Testis (tissue), 3 donors: ENCODE measurements around the gene PNMA1. TPM values are rescaled to one million over a fixed set of nuclear protein-coding genes. Genes with fewer than 3 reads are reported as not detected.
A peak's percentile ranks its signal among the peaks of the same experiment; 100 is the strongest.

Source experiments
- DNase-seq: peaks from one replicate; pipeline ENCODE4 v3.0.0-alpha.2; 2019
- H3K27ac ChIP-seq, 2 donors: fragments of 200-600 bp; sonication (generic); one replicate each; pipeline ENCODE4 v1.5.1; 2019
- H3K27me3 ChIP-seq: fragments of 200-600 bp; sonication (generic); one replicate; pipeline ENCODE4 v1.5.1; 2019
- H3K36me3 ChIP-seq: fragments of 200-600 bp; sonication (generic); one replicate; pipeline ENCODE4 v1.5.1; 2017; ENCODE audit warnings: low read depth; ENCODE audit errors: missing control alignments
- H3K4me1 ChIP-seq: fragments of 200-600 bp; sonication (generic); one replicate; pipeline ENCODE4 v1.5.1; 2019
- H3K4me3 ChIP-seq, 2 donors: fragments of 200-600 bp; sonication (generic); one replicate each; pipeline ENCODE4 v1.5.1; 2017 to 2019
- H3K9me3 ChIP-seq: fragments of 200-600 bp; sonication (generic); one replicate; pipeline ENCODE4 v1.5.1; 2017
- POLR2A ChIP-seq: fragments of 450-650 bp; IDR thresholded peaks from one replicate; pipeline ENCODE4 v1.6.1; 2017; ENCODE audit warnings: antibody characterized with exemption, mild to moderate bottlenecking, moderate library complexity
- WGBS, 2 donors: methylation state at CpG; one replicate each; pipeline ENCODE4 v1.1.5; 2018; 5-methylcytosine and 5-hydroxymethylcytosine counted together
- intact Hi-C: fragments of 100-400 bp; cut with DNase I; formaldehyde crosslinking; loops from one replicate; pipeline ENCODE4 v1.15.1; 2023; ENCODE audit warnings: low total_unique reads
- microRNA-seq, 2 donors: library from miRNA; unstranded; fragments of <30 nt; microRNA quantifications; one replicate each; pipeline ENCODE4, GENCODE V29; 2016; ENCODE audit warnings: borderline number of aligned reads in 2 of 2, borderline replicate concordance in 1 of 2
- polyA plus RNA-seq: library from polyadenylated mRNA; stranded (reverse); fragments of 350-450 nt; fragmentation: Illumina TruSeq; extraction: RNeasy Lipid Tissue Mini Kit (QIAGEN cat#74804); gene quantifications from one replicate; pipeline ENCODE4 v1.2.3, GENCODE V29; 2014; ENCODE audit warnings: low read depth, low replicate concordance; ENCODE audit not compliant: insufficient read depth
- small RNA-seq, 2 donors: library from RNA; depleted of rRNA; stranded (forward); fragments of <200 nt; gene quantifications; one replicate each; pipeline ENCODE3, GENCODE V24; 2016
- total RNA-seq, 2 donors: library from RNA; depleted of rRNA; stranded (reverse); fragments of >200 nt; gene quantifications; one replicate each; pipeline ENCODE4 v1.2.3, GENCODE V29; 2016
- TF ChIP-seq, protein P1 (sequence below), 3 experiments: fragments of 450-650 bp in 2 of 3; fragments of 200-600 bp in 1 of 3; sonication (generic) in 1 of 3; IDR thresholded peaks; one replicate each; pipeline ENCODE4 v1.5.1; 2016 to 2019; ENCODE audit warnings: antibody characterized with exemption in 3 of 3, mild to moderate bottlenecking in 2 of 3, moderate library complexity in 1 of 3

The PNMA1 gene
- total and polyA plus RNA-seq, 3 donors from 2014 or later, result 74.8 to 184 (median 85.6) TPM

DNA sequence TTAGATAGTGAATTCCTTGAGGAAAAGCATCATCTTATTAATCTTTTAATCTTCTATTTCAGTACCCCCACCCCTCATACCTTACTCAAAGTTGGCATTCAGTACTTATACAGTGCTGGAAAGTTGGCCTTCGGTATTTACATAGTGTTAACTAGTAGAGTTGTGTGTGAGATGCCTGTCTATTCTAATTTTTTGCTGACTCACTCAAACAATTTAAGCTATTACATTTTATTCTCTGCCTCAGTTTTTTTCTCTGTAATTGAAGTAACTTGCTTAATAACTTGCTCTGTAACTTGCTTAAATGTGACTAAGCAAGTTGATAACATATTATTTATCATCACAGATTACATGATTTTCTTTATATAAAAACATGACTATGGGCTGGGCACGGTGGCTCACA, 49.1 kb downstream of the PNMA1 start:
- H3K27me3 ChIP-seq, result no peaks in the 10 kb centered on the region
- H3K4me3 ChIP-seq, result no peak overlapping the region
- no peak overlapping the region for H3K27ac ChIP-seq
- no peak for DNase-seq
- H3K36me3 ChIP-seq, result no peaks in the 10 kb centered on the region
- peaks cover 2% of the 10 kb centered on the region for H3K4me1 ChIP-seq
- intact Hi-C loops, result no loop called here
- H3K9me3 ChIP-seq, result no peaks in the 10 kb centered on the region
- TF ChIP-seq POLR2A, result no peak
- TF ChIP-seq, protein P1, sequence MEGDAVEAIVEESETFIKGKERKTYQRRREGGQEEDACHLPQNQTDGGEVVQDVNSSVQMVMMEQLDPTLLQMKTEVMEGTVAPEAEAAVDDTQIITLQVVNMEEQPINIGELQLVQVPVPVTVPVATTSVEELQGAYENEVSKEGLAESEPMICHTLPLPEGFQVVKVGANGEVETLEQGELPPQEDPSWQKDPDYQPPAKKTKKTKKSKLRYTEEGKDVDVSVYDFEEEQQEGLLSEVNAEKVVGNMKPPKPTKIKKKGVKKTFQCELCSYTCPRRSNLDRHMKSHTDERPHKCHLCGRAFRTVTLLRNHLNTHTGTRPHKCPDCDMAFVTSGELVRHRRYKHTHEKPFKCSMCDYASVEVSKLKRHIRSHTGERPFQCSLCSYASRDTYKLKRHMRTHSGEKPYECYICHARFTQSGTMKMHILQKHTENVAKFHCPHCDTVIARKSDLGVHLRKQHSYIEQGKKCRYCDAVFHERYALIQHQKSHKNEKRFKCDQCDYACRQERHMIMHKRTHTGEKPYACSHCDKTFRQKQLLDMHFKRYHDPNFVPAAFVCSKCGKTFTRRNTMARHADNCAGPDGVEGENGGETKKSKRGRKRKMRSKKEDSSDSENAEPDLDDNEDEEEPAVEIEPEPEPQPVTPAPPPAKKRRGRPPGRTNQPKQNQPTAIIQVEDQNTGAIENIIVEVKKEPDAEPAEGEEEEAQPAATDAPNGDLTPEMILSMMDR (IDR thresholded peaks at IDR 0.05), result no peak
- 95 to 98% methylated on average over 2 of the region's 2 CpGs for WGBS, 2 donors

DNA sequence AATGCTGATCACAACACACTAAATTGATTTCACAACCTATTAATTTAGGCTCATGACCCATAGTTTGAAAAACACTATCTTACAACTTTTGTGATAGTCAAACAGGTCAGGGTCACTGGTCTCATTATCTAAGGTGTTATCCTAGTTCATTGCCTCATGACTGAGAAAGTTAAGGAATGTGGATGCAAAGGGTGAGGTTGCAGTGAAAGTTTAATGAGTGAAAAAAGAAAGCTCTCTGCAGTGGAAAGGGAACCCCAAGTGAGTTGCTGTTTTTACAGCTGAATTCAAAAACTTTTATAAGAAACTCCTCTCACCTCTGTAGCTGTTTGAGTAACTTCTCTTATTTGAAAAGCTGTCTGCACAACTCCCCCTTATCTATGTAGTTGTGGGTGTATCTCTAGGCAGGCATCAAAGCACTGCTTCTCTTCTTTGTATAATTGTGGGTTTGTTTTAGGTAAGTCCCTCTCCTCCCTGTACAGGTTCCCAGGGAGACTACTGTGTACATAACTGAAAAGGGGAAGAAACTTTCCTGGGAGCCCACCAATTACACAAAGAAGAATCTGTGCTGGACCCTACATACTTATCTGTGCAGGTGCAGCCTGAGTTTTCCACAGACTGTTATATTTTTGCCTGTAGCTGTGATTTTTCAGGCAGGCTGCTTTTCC, 50.5 kb downstream of the PNMA1 start:
- H3K36me3 ChIP-seq, result no peaks in the 10 kb centered on the region
- H3K4me3 ChIP-seq, result no peak overlapping the region
- no peaks in the 10 kb centered on the region for H3K9me3 ChIP-seq
- H3K27ac ChIP-seq, result peak overlapping the region in 1 of 2 donors; percentile 5
- H3K4me1 ChIP-seq, result peaks cover 2% of the 10 kb centered on the region
- no peak for DNase-seq
- TF ChIP-seq POLR2A, result no peak
- TF ChIP-seq, protein P1 (IDR thresholded peaks at IDR 0.05), result no peak
- intact Hi-C loops, result no loop called here
- no peaks in the 10 kb centered on the region for H3K27me3 ChIP-seq

DNA sequence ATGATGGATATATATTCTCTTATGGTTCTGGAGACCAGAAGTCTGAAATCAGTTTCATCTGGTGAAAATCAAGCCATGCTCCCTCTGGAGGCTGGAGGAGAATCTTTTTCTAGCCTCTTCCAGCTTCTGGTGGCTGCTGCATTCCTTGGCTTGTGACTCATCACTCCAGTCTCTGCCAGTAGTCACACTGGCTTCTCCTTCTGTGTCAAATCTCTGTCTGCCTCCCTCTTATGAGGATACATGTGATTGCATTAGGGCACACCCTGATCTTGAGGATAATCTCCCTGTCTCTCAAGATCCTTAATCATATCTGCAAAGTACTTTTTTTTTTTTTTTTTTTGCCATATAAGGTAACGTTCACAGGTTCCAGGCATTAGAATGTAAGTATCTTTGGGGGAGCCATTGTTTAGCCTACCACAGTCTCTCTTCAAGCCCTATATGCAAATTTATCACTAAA, 51.7 kb downstream of the PNMA1 start:
- 71 to 90% methylated on average over 1 of the region's 1 CpG for WGBS, 2 donors
- H3K4me1 ChIP-seq, result peaks cover 2% of the 10 kb centered on the region
- no peak for TF ChIP-seq POLR2A
- TF ChIP-seq, protein P1 (IDR thresholded peaks at IDR 0.05), result no peak
- DNase-seq, result no peak
- no peak overlapping the region for H3K27ac ChIP-seq
- H3K27me3 ChIP-seq, result no peaks in the 10 kb centered on the region
- H3K4me3 ChIP-seq, result no peak overlapping the region
- no peaks in the 10 kb centered on the region for H3K36me3 ChIP-seq
- no peaks in the 10 kb centered on the region for H3K9me3 ChIP-seq
- intact Hi-C loops, result no loop called here

DNA sequence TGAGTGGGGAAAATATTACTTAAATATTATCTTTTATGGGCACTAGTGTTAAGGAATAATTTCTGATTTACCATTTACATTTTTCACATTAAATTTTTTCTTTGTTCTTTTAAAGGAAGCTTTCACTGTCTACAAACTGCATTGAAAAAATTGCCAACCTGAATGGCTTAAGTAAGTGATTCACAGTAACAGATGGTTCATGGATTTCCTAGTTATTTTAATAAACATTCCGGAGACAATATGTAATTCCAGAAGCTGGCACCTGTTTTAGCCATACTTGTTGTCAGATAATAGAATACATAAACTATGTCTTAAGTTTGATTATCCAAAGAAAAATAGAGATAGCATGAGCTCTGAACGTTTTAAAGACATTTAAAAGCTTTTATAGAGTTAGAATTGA, 52.3 kb downstream of the PNMA1 start:
- Histone ChIP-seq H3K36me3 (no peaks in the 10 kb centered on the region), H3K4me3 (no peak overlapping the region), H3K4me1 (peaks cover 2% of the 10 kb centered on the region), H3K27ac (no peak overlapping the region), H3K9me3 (no peaks in the 10 kb centered on the region), H3K27me3 (no peaks in the 10 kb centered on the region)
- DNase-seq, result no peak
- 70 to 76% methylated on average over 2 of the region's 2 CpGs for WGBS, 2 donors
- TF ChIP-seq POLR2A, result no peak
- TF ChIP-seq, protein P1 (IDR thresholded peaks at IDR 0.05), result no peak
- intact Hi-C loops, result no loop called here

Small RNA genes lying within 50 kb of the gene (microRNA-seq; reads per million reads assigned to microRNA genes)
- gene MIR4505, result 0 reads per million in 2 donors

Small RNA genes lying within 50 kb of the gene (small RNA-seq; reads per million reads assigned to genes)
- gene MIR4505, result 0 reads per million in 2 donors

Other genes starting within 250 kb of the PNMA1 start
- gene RIOX1, start 223.5 kb downstream of the PNMA1 start, total RNA-seq, result 10 to 100 TPM; 76.6 to 88.0 TPM
- 25.4 TPM for gene RIOX1, start 223.5 kb downstream of the PNMA1 start, polyA plus RNA-seq
- gene ACOT1, start 177.2 kb downstream of the PNMA1 start, total RNA-seq, result 10 to 100 TPM; 10.6 to 13.4 TPM
- 4.9 TPM for gene ACOT1, start 177.2 kb downstream of the PNMA1 start, polyA plus RNA-seq
- 10 to 100 TPM; 11.1 to 11.8 TPM for gene HEATR4, start 155.4 kb downstream of the PNMA1 start, total RNA-seq
- gene HEATR4, start 155.4 kb downstream of the PNMA1 start, polyA plus RNA-seq, result 27.0 TPM
- gene ACOT2, start 145.2 kb downstream of the PNMA1 start, total RNA-seq, result 10 to 100 TPM; 34.8 to 74.6 TPM
- gene ACOT2, start 145.2 kb downstream of the PNMA1 start, polyA plus RNA-seq, result 26.0 TPM
- gene ACOT4, start 122.5 kb downstream of the PNMA1 start, total RNA-seq, result 1 to 10 TPM; 6.1 to 8.3 TPM
- gene ACOT4, start 122.5 kb downstream of the PNMA1 start, polyA plus RNA-seq, result 3.6 TPM
- 1 to 10 TPM in 1 of 2 donors, under 1 TPM in 1; 0.94 to 1.2 TPM for gene ACOT6, start 101.9 kb downstream of the PNMA1 start, total RNA-seq
- 0.57 TPM for gene ACOT6, start 101.9 kb downstream of the PNMA1 start, polyA plus RNA-seq
- gene DNAL1, start 69.4 kb downstream of the PNMA1 start, total RNA-seq, result 10 to 100 TPM; 14.6 to 19.0 TPM
- 136 TPM for gene DNAL1, start 69.4 kb downstream of the PNMA1 start, polyA plus RNA-seq
- gene PTGR2, start 137.4 kb upstream of the PNMA1 start, total RNA-seq, result 10 to 100 TPM; 19.1 to 19.4 TPM
- 11.8 TPM for gene PTGR2, start 137.4 kb upstream of the PNMA1 start, polyA plus RNA-seq
- gene ZNF410, start 172.5 kb upstream of the PNMA1 start, total RNA-seq, result 10 to 100 TPM; 85.3 to 92.9 TPM
- gene ZNF410, start 172.5 kb upstream of the PNMA1 start, polyA plus RNA-seq, result 117 TPM
- 10 to 100 TPM; 15.0 to 26.0 TPM for gene FAM161B, start 235.7 kb upstream of the PNMA1 start, total RNA-seq
- gene FAM161B, start 235.7 kb upstream of the PNMA1 start, polyA plus RNA-seq, result 24.1 TPM
- gene COQ6, start 235.9 kb upstream of the PNMA1 start, total RNA-seq, result 10 to 100 TPM; 61.0 to 69.8 TPM
- 66.2 TPM for gene COQ6, start 235.9 kb upstream of the PNMA1 start, polyA plus RNA-seq